ENCODE results near the gene STEAP4. TPM values are rescaled to one million over a fixed set of nuclear protein-coding genes. Genes with fewer than 3 reads are reported as not detected.

STEAP4 gene
- total RNA-seq, 1 experiment from 2014 or later = 7.4 TPM

DNA sequence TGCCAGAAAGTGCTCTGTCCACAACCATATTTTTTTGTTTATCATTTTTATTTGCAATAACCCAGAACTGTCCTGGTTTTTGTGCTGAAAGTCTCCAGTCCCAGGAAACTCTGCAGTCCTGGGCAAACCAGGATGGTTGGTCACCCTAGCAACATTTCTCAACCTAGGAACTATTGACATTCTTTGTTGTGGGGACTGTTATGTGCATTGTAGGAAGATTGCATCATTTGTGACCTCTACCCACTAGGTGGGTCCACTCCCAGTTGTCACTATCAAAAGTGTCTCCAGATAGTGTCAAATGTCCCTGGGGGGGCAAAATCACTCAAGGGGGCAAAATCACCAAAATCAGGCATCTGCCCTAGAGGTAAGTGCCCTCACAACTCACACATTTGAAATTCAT is 72.9 kb downstream of the STEAP4 start:
- TF ChIP-seq, protein P1, sequence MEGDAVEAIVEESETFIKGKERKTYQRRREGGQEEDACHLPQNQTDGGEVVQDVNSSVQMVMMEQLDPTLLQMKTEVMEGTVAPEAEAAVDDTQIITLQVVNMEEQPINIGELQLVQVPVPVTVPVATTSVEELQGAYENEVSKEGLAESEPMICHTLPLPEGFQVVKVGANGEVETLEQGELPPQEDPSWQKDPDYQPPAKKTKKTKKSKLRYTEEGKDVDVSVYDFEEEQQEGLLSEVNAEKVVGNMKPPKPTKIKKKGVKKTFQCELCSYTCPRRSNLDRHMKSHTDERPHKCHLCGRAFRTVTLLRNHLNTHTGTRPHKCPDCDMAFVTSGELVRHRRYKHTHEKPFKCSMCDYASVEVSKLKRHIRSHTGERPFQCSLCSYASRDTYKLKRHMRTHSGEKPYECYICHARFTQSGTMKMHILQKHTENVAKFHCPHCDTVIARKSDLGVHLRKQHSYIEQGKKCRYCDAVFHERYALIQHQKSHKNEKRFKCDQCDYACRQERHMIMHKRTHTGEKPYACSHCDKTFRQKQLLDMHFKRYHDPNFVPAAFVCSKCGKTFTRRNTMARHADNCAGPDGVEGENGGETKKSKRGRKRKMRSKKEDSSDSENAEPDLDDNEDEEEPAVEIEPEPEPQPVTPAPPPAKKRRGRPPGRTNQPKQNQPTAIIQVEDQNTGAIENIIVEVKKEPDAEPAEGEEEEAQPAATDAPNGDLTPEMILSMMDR (IDR thresholded peaks at IDR 0.05; ENCODE audit: unreplicated experiment) = no peak

DNA sequence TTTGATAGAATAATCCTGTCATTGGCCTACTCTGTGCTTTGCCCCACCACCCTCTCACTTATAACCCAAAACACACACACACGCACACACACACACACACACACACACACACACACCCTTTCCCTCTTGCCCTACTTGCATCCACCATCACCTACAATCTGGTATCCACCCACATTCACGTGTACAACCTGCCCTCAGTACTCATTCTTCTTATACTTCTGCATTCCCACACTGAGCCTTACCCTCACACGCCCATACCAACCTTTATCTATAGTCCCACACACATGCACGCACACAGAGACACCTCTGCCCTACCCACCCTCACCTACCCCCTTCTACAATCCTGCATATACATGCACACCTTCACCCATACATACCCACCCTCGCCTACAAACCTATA is 76.0 kb downstream of the STEAP4 start:
- Mint-ChIP-seq H3K27me3 (ENCODE audit: unreplicated experiment) (no peaks in the 10 kb centered on the region), H3K36me3 (ENCODE audit: insufficient read depth, unreplicated experiment) (peaks cover 5% of the 10 kb centered on the region), H3K4me3 (ENCODE audit: low read depth, unreplicated experiment) (no peak overlapping the region), H3K27ac (ENCODE audit: unreplicated experiment) (no peak overlapping the region), H3K9me3 (ENCODE audit: low read depth, unreplicated experiment) (no peaks in the 10 kb centered on the region), H3K4me1 (ENCODE audit: low read depth, unreplicated experiment) (no peaks in the 10 kb centered on the region)
- DNase-seq = no peak
- CTCF ChIA-PET = no interaction called here
- intact Hi-C loops (cut with micrococcal nuclease; ENCODE audit: unreplicated experiment) = no loop called here
- TF ChIP-seq, protein P1 (IDR thresholded peaks at IDR 0.05; ENCODE audit: unreplicated experiment) = no peak
- no TSS peak for BruUV-seq (replicated peaks)

More for the DNA sequence above, 72.9 kb downstream of the STEAP4 start:
- Mint-ChIP-seq H3K4me1 (ENCODE audit: low read depth, unreplicated experiment) (no peaks in the 10 kb centered on the region), H3K27me3 (ENCODE audit: unreplicated experiment) (no peaks in the 10 kb centered on the region), H3K4me3 (ENCODE audit: low read depth, unreplicated experiment) (no peak overlapping the region), H3K27ac (ENCODE audit: unreplicated experiment) (peak overlapping the region; percentile 63), H3K9me3 (ENCODE audit: low read depth, unreplicated experiment) (no peaks in the 10 kb centered on the region), H3K36me3 (ENCODE audit: insufficient read depth, unreplicated experiment) (no peaks in the 10 kb centered on the region)
- intact Hi-C loops (cut with micrococcal nuclease; ENCODE audit: unreplicated experiment) = no loop called here
- BruUV-seq (replicated peaks) = no TSS peak
- peak; percentile 15 for DNase-seq
- CTCF ChIA-PET = no interaction called here

DNA sequence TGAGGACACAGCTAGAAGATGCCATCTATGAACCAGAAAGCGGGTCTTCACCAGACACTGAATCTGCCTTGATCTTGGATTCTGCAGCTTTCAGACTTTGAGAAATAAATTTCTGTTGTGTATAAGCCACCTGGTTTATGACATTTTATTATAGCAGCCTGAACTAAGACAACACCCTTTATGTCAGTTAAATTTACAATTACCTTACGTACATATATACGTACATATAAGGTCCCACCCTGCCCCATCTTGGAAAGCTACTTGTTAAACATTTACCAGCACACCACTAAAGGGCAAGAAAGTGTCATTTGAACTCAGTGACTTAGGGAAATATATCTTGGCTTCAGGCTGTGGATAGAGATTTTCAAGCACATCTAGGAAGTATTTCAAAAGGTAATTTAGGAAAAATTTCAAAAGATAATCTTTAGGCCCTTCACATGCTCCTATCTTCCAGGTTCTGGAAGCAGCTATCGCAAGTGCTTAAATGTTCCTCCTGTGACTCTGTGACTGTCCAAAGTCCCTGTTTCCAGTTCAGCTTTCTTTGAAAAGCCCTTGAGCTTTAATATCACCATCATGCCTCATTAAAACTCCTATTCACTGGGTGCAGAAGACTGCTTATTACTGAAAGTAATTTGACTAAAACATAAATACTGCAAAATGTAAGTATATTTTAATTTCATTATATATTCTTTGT is 77.2 kb downstream of the STEAP4 start:
- TF ChIP-seq, protein P1 (IDR thresholded peaks at IDR 0.05; ENCODE audit: unreplicated experiment) = no peak
- Mint-ChIP-seq H3K4me1 (ENCODE audit: low read depth, unreplicated experiment) (peaks cover 3% of the 10 kb centered on the region), H3K27ac (ENCODE audit: unreplicated experiment) (no peak overlapping the region), H3K9me3 (ENCODE audit: low read depth, unreplicated experiment) (no peaks in the 10 kb centered on the region), H3K36me3 (ENCODE audit: insufficient read depth, unreplicated experiment) (peaks cover 5% of the 10 kb centered on the region), H3K27me3 (ENCODE audit: unreplicated experiment) (no peaks in the 10 kb centered on the region), H3K4me3 (ENCODE audit: low read depth, unreplicated experiment) (no peak overlapping the region)
- intact Hi-C loops (cut with micrococcal nuclease; ENCODE audit: unreplicated experiment) = no loop called here
- no peak for DNase-seq
- no TSS peak for BruUV-seq (replicated peaks)
- CTCF ChIA-PET = no interaction called here

DNA sequence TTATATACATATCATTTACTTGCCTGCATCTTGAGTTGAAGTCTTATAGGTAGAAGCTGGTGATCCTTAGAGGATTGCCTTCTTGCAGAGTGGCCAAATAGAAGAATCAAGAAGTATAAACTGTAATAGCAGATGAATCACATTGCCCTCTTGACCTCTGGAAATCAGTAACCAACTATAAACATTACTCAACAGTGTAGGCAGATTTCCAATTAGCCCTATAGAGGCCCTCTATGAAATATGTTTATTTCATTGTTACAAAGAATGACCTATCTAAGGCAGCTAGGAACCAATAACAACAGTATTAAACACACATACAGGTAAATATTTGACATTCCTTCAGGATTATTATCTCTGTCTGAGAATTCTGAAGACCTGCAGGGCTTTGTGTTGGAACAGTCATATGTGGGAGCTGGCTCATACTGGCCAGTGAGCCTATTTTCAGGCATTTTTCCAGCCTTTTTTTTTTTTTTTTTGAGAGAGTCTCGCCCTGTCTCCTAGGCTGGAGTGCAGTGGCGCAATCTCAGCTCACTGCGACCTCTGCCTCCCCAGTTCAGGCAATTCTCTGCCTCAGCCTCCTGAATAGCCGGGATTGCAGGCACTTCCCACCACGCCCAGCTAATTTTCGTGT is 79.7 kb downstream of the STEAP4 start:
- H3K4me3 Mint-ChIP-seq (ENCODE audit: low read depth, unreplicated experiment) = no peak overlapping the region
- peaks cover 15% of the 10 kb centered on the region for H3K4me1 Mint-ChIP-seq (ENCODE audit: low read depth, unreplicated experiment)
- peak; percentile 55 for DNase-seq
- peaks cover 5% of the 10 kb centered on the region for H3K36me3 Mint-ChIP-seq (ENCODE audit: insufficient read depth, unreplicated experiment)
- TF ChIP-seq, protein P1 (IDR thresholded peaks at IDR 0.05; ENCODE audit: unreplicated experiment) = no peak
- peak overlapping the region; percentile 39 for H3K27ac Mint-ChIP-seq (ENCODE audit: unreplicated experiment)
- H3K27me3 Mint-ChIP-seq (ENCODE audit: unreplicated experiment) = no peaks in the 10 kb centered on the region
- no peaks in the 10 kb centered on the region for H3K9me3 Mint-ChIP-seq (ENCODE audit: low read depth, unreplicated experiment)
- CTCF ChIA-PET = interaction anchor here (0.7 to 1.8 kb wide), 3 partner anchors 16 to 131 kb away, joined by 3 to 12 read pairs (median 3); no protein-coding TSS in a partner anchor
- no TSS peak for BruUV-seq (replicated peaks)
- intact Hi-C loops (cut with micrococcal nuclease; ENCODE audit: unreplicated experiment) = loop anchor here (2.0 kb wide), 1 partner anchor 62 kb away; no protein-coding TSS in a partner anchor
